Large intestine (tissue), 3 donors: ENCODE results near the gene MTRF1. TPM values are rescaled to one million over a fixed set of nuclear protein-coding genes. Genes with fewer than 3 reads are reported as not detected.

Experiments used
- DNase-seq, 2 donors: peaks; one replicate each; pipeline versions ENCODE4 v3.0.0 to v3.0.0-alpha.2; 2013
- H3K27ac ChIP-seq: one replicate; pipeline ENCODE4 v1.5.1; 2013; ENCODE audit warnings: low read length
- H3K27me3 ChIP-seq: 2 replicates; pipeline ENCODE4 v1.6.1; 2013; ENCODE audit warnings: low read length; ENCODE audit not compliant: control insufficient read depth, insufficient read depth
- H3K36me3 ChIP-seq: 2 replicates; pipeline ENCODE4 v1.6.1; 2013; ENCODE audit warnings: low read length; ENCODE audit not compliant: control insufficient read depth, insufficient read depth
- H3K4me1 ChIP-seq: one replicate; pipeline ENCODE4 v1.6.1; 2013; ENCODE audit warnings: low read length; ENCODE audit not compliant: control insufficient read depth, insufficient read depth
- H3K4me3 ChIP-seq: one replicate; pipeline ENCODE4 v1.5.1; 2013; ENCODE audit warnings: low read length
- H3K9me3 ChIP-seq: one replicate; pipeline ENCODE4 v1.6.1; 2013; ENCODE audit warnings: mild to moderate bottlenecking, low read depth, low read length, moderate library complexity; ENCODE audit not compliant: control insufficient read depth
- WGBS: methylation state at CpG from one replicate; pipeline ENCODE4 v1.1.5; 2013; ENCODE audit warnings: low lambda C conversion rate; ENCODE audit not compliant: insufficient coverage; 5-methylcytosine and 5-hydroxymethylcytosine counted together
- polyA plus RNA-seq: library from polyadenylated mRNA; unstranded; fragments of 120-200 nt; gene quantifications from one replicate; pipeline ENCODE4 v1.2.1, GENCODE V29; 2013

Gene MTRF1
- polyA plus RNA-seq, 1 donor: 18.6 TPM

- peaks cover 13% of the 10 kb centered on the region for H3K36me3 ChIP-seq
- DNase-seq: no peak
- H3K9me3 ChIP-seq: no peaks in the 10 kb centered on the region
- no peak overlapping the region for H3K4me3 ChIP-seq
- H3K4me1 ChIP-seq: no peaks in the 10 kb centered on the region
- WGBS: 86% methylated on average over 1 of the region's 7 CpGs
- H3K27ac ChIP-seq: no peak overlapping the region
- H3K27me3 ChIP-seq: no peaks in the 10 kb centered on the region
Observed at GRCh38 chr13:41224113-41225110, 39.0 kb downstream of the MTRF1 start.

DNA sequence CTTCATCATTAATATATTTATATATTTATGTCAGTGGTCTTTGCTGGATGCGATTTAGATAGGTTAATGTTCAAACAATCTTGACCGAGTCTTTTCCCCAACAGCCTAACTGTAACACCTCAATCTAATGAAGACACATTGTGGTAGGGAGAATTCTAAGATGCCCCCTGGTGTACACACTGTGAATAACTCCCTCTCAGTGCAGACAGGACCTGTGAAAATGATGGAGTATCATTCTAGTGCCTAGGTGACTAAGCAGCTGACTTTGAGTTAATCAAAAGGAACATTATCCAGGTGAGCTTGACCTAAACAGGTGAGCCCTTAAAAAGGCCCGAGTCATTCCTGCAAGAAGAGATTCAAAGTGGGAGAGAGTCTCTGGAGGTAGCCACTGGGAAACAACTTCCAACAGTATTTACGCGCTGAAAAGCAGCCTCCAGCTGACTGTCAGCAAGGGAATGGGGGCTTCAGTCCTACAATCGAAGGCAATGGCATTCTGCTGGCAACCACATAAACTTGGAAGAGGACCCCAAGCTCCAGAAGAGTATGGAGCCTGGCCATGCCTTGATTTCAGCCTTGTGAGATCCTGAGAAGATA is 41.0 kb downstream of the MTRF1 start:
- peak; percentile 28 to 35 for DNase-seq
- H3K4me1 ChIP-seq: no peaks in the 10 kb centered on the region
- no peaks in the 10 kb centered on the region for H3K9me3 ChIP-seq
- WGBS: no CpG with 5 or more reads among the region's 6 CpGs
- no peaks in the 10 kb centered on the region for H3K27me3 ChIP-seq
- peaks cover 10% of the 10 kb centered on the region for H3K36me3 ChIP-seq
- no peak overlapping the region for H3K4me3 ChIP-seq
- no peak overlapping the region for H3K27ac ChIP-seq

- no peaks in the 10 kb centered on the region for H3K9me3 ChIP-seq
- no peaks in the 10 kb centered on the region for H3K27me3 ChIP-seq
- no peak overlapping the region for H3K4me3 ChIP-seq
- 92% methylated on average over 2 of the region's 3 CpGs for WGBS
- DNase-seq: no peak
- H3K27ac ChIP-seq: no peak overlapping the region
- H3K36me3 ChIP-seq: peaks cover 8% of the 10 kb centered on the region
- H3K4me1 ChIP-seq: no peaks in the 10 kb centered on the region
Observed at GRCh38 chr13:41220401-41220800, 43.0 kb downstream of the MTRF1 start.

GRCh38 chr13:41216160-41216559 is 47.2 kb downstream of the MTRF1 start:
- Histone ChIP-seq H3K4me3 (no peak overlapping the region), H3K9me3 (peaks cover 6% of the 10 kb centered on the region), H3K4me1 (no peaks in the 10 kb centered on the region), H3K27ac (no peak overlapping the region), H3K36me3 (peaks cover 5% of the 10 kb centered on the region), H3K27me3 (no peaks in the 10 kb centered on the region)
- DNase-seq: no peak

GRCh38 chr13:41213919-41214318 is 49.5 kb downstream of the MTRF1 start:
- Histone ChIP-seq H3K27me3 (no peaks in the 10 kb centered on the region), H3K9me3 (peaks cover 10% of the 10 kb centered on the region), H3K27ac (no peak overlapping the region), H3K4me1 (no peaks in the 10 kb centered on the region), H3K4me3 (no peak overlapping the region), H3K36me3 (no peaks in the 10 kb centered on the region)
- DNase-seq: no peak
- no CpG with 5 or more reads among the region's 3 CpGs for WGBS

- no peak overlapping the region for H3K27ac ChIP-seq
- DNase-seq: no peak
- WGBS: no CpG with 5 or more reads among the region's 3 CpGs
- no peak overlapping the region for H3K4me3 ChIP-seq
- no peaks in the 10 kb centered on the region for H3K36me3 ChIP-seq
- no peaks in the 10 kb centered on the region for H3K27me3 ChIP-seq
- peaks cover 10% of the 10 kb centered on the region for H3K9me3 ChIP-seq
- H3K4me1 ChIP-seq: no peaks in the 10 kb centered on the region
Observed at GRCh38 chr13:41213316-41213715, 50.1 kb downstream of the MTRF1 start.

DNA sequence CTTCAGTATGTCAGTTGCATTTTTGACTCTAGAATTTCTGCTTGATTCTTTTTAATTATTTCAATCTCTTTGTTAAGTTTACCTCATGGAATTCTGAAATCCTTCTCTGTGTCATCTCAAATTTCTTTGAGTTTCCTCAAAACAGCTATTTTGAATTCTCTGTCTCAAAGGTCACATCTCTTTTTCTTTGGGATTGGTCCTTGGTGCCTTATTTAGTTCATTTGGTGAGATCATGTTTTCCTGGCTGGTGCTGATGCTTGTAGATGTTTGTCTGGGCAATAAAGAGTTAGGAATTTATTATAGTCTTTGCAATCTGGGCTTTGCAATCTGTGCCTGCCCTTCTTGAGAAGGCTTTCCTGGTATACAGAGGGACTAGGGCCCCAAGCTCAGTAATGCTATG is 50.5 kb downstream of the MTRF1 start:
- peaks cover 10% of the 10 kb centered on the region for H3K9me3 ChIP-seq
- DNase-seq: no peak
- H3K4me3 ChIP-seq: no peak overlapping the region
- no peaks in the 10 kb centered on the region for H3K27me3 ChIP-seq
- no peak overlapping the region for H3K27ac ChIP-seq
- no peaks in the 10 kb centered on the region for H3K36me3 ChIP-seq
- no peaks in the 10 kb centered on the region for H3K4me1 ChIP-seq

DNA sequence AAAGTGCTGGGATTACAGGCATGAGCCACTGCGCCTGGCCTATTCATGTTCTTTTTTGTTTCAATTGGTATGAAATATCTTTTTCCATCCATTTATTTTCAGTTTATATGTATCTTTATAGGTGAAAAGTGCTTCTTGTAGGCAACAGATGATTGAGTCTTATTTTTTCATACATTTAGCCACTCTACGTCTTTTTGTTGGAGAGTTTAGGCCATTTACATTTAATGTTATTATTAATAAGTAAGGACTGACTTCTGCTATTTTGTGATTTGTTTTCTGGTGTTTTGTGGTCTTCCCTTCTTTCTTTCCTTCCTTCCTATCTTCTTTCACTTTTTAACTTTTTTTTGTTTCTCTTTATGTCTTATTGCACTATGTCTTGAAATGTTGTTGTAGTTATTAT is 52.3 kb downstream of the MTRF1 start:
- DNase-seq: no peak
- Histone ChIP-seq H3K9me3 (peaks cover 10% of the 10 kb centered on the region), H3K27me3 (no peaks in the 10 kb centered on the region), H3K4me3 (no peak overlapping the region), H3K27ac (no peak overlapping the region), H3K4me1 (no peaks in the 10 kb centered on the region), H3K36me3 (no peaks in the 10 kb centered on the region)
- WGBS: no CpG with 5 or more reads among the region's 2 CpGs

GRCh38 chr13:41206467-41206866 is 56.9 kb downstream of the MTRF1 start:
- Histone ChIP-seq H3K4me1 (no peaks in the 10 kb centered on the region), H3K4me3 (no peak overlapping the region), H3K9me3 (peaks cover 7% of the 10 kb centered on the region), H3K36me3 (no peaks in the 10 kb centered on the region), H3K27ac (no peak overlapping the region), H3K27me3 (no peaks in the 10 kb centered on the region)
- DNase-seq: no peak

DNA sequence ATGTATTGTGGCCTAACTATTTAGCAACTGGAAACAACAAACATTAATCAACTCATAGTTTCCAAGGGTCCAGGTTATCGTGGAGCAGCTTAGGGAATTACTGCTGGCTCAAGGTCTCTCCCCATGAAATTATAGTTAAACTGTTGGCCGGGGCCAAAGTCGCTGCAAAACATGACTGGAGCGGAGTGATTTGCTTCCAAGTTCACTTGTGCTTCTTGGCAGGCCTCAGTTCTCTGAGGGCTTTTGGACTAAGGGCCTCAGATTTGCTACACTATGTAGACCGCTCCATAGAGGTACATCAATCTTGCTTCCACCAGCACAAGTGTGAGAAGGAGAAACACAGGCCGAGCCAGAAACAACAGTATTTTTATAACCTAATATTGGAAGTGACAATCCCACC is 59.6 kb downstream of the MTRF1 start:
- no peak for DNase-seq
- Histone ChIP-seq H3K4me1 (no peaks in the 10 kb centered on the region), H3K9me3 (no peaks in the 10 kb centered on the region), H3K4me3 (no peak overlapping the region), H3K27me3 (no peaks in the 10 kb centered on the region), H3K36me3 (no peaks in the 10 kb centered on the region), H3K27ac (no peak overlapping the region)
- WGBS: 100% methylated on average over 2 of the region's 6 CpGs

- H3K4me3 ChIP-seq: no peak overlapping the region
- no peaks in the 10 kb centered on the region for H3K4me1 ChIP-seq
- H3K27me3 ChIP-seq: no peaks in the 10 kb centered on the region
- no peak for DNase-seq
- 88% methylated on average over 1 of the region's 4 CpGs for WGBS
- no peaks in the 10 kb centered on the region for H3K9me3 ChIP-seq
- H3K36me3 ChIP-seq: no peaks in the 10 kb centered on the region
- H3K27ac ChIP-seq: no peak overlapping the region
Observed at GRCh38 chr13:41200126-41200525, 63.2 kb downstream of the MTRF1 start.
